Measurements from ENCODE around the gene SEMA6B.

Gene SEMA6B

GRCh38 chr19:4539693-4540581 is 19.5 kb downstream of the SEMA6B start, which contains the start of gene LRG1:
TSS of gene LRG1 (minus strand) at chr19:4540036. CDS start at chr19:4540013, 23 bp downstream.
- TF ChIP-seq CTCF (IDR thresholded peaks at IDR 0.05; ENCODE audit: low read depth, low read length): no peak
- DNase-seq (ENCODE audit: extremely low read depth, low read depth): no peak

GRCh38 chr19:4539169-4539692 is 20.3 kb downstream of the SEMA6B start:
- no peak for TF ChIP-seq CTCF (IDR thresholded peaks at IDR 0.05; ENCODE audit: low read depth, low read length)
- no peak for DNase-seq (ENCODE audit: extremely low read depth, low read depth)

- no peak for TF ChIP-seq CTCF (IDR thresholded peaks at IDR 0.05; ENCODE audit: low read depth, low read length)
- no peak for DNase-seq (ENCODE audit: extremely low read depth, low read depth)
Observed at GRCh38 chr19:4538601-4538954, 20.9 kb downstream of the SEMA6B start.

GRCh38 chr19:4537953-4538600 is 21.4 kb downstream of the SEMA6B start:
- no peak for TF ChIP-seq CTCF (IDR thresholded peaks at IDR 0.05; ENCODE audit: low read depth, low read length)

GRCh38 chr19:4536798-4537197 is 22.7 kb downstream of the SEMA6B start:
- no peak for TF ChIP-seq CTCF (IDR thresholded peaks at IDR 0.05; ENCODE audit: low read depth, low read length)
- no peak for DNase-seq (ENCODE audit: extremely low read depth, low read depth)

More at GRCh38 chr19:4537953-4538600, 21.4 kb downstream of the SEMA6B start:
- no peak for DNase-seq (ENCODE audit: extremely low read depth, low read depth)

- no peak for DNase-seq (ENCODE audit: extremely low read depth, low read depth)
- no peak for TF ChIP-seq CTCF (IDR thresholded peaks at IDR 0.05; ENCODE audit: low read depth, low read length)
Observed at GRCh38 chr19:4534836-4535658, 24.4 kb downstream of the SEMA6B start, which contains the start of gene PLIN5. TSS of gene PLIN5 (minus strand) at chr19:4535224. CDS start at chr19:4534074, 1,150 bp downstream.

Measured in AG09319 (cell line).